Measurements from ENCODE around the gene TAF11L7.

GRCh38 chr5:17625686-17626085 is 40.1 kb upstream of the TAF11L7 start:
- TF ChIP-seq ZFP91 (CRISPR knock-in tag; IDR thresholded peaks at IDR 0.05; ENCODE audit: borderline replicate concordance): no peak
- no peak for TF ChIP-seq POLR2A (IDR thresholded peaks at IDR 0.05; ENCODE audit: insufficient read depth in 1 of 2, low read depth in 2 of 2, low read length in 2 of 2)
- TF ChIP-seq RBAK (CRISPR knock-in tag; IDR thresholded peaks at IDR 0.05): no peak
- no peak for TF ChIP-seq EZH2 (conservative IDR thresholded peaks at IDR 0.05; ENCODE audit: low read depth, low read length)
- TF ChIP-seq, protein P1, sequence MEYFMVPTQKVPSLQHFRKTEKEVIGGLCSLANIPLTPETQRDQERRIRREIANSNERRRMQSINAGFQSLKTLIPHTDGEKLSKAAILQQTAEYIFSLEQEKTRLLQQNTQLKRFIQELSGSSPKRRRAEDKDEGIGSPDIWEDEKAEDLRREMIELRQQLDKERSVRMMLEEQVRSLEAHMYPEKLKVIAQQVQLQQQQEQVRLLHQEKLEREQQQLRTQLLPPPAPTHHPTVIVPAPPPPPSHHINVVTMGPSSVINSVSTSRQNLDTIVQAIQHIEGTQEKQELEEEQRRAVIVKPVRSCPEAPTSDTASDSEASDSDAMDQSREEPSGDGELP (IDR thresholded peaks at IDR 0.05; ENCODE audit: borderline replicate concordance, low read depth): no peak
- TF ChIP-seq ZBTB43 (CRISPR knock-in tag; conservative IDR thresholded peaks at IDR 0.05): no peak
- no peak for TF ChIP-seq POLR2AphosphoS5 (IDR thresholded peaks at IDR 0.05; ENCODE audit: low read depth, low read length)
- no peak for TF ChIP-seq ZFP37 (CRISPR knock-in tag; IDR thresholded peaks at IDR 0.05; ENCODE audit: borderline replicate concordance)
- TF ChIP-seq, protein P2, sequence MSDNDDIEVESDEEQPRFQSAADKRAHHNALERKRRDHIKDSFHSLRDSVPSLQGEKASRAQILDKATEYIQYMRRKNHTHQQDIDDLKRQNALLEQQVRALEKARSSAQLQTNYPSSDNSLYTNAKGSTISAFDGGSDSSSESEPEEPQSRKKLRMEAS (IDR thresholded peaks at IDR 0.05): no peak
- no peak for TF ChIP-seq SNAPC5 (CRISPR knock-in tag; IDR thresholded peaks at IDR 0.05; ENCODE audit: borderline replicate concordance)
- TF ChIP-seq FOXJ3 (CRISPR knock-in tag; IDR thresholded peaks at IDR 0.05; ENCODE audit: borderline replicate concordance): no peak
- no peak for TF ChIP-seq MTA3 (CRISPR knock-in tag; IDR thresholded peaks at IDR 0.05)
- no peak for TF ChIP-seq ZNF501 (CRISPR knock-in tag; IDR thresholded peaks at IDR 0.05)

Data from HepG2 (cell line).